ENCODE data around the gene SLC25A25. TPM values are rescaled to one million over a fixed set of nuclear protein-coding genes. Genes with fewer than 3 reads are reported as not detected.

Gene SLC25A25
- total and polyA plus RNA-seq, 2 of the 8 experiments (the other 6 are each of a cell fraction or from before 2014, with no cell fraction given), result 6.5 to 18.5 TPM

DNA sequence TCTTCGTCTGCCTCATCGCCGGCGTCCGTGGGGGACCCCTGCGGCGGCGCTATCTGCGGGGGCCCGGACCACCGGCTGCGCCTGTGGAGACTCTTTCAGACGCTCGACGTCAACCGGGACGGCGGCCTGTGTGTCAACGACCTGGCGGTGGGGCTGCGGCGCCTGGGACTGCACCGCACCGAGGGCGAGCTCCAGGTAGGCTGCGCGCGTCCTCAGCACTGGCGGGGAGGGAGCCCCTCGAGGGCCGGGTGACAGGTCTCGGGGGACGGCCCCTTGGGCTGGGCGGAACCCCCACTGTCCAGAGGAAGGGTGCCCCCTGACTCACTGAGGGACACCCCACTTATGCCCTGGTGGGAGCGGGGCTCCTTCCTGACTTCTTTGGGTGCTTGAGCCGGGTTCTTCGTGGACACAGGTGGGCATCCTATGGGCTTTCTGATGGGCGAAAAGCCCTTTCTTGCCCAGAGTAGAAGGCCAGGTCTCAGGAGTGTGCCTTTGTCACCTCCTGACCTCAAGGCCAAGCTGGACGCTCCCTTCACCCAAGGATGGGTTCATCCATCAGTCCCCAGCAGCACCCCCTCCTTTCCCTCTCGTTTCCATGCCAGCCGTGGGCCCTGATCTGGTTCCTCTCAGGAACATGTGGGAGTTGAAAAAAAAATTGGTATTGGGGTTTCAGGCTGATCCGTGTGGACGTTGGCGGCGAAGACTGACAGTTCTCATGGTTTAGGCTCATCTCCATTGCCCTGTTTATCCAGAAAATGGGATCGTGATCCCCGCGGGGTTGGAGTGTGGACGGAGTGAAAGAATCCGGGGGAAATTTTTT is 564 bp downstream of the SLC25A25 start:
- CTCF ChIA-PET (ENCODE audit: partially characterized antibody), result interaction anchor here (1.5 to 2.7 kb wide), 3 partner anchors 29 to 48 kb away, joined by 3 to 12 read pairs (median 10); no protein-coding TSS in a partner anchor
- H3K4me1 ChIP-seq (replicated peaks in 1 of 4; ENCODE audit: control insufficient read depth in 3 of 4, insufficient read depth in 4 of 4, low read length in 3 of 4), result peaks cover 10 to 16% (median 12%) of the 10 kb centered on the region in 4 experiments
- no peak overlapping the region for H3K14ac ChIP-seq (ENCODE audit: insufficient read length)
- H3K4me2 ChIP-seq (ENCODE audit: insufficient read depth in 1 of 2, low read depth in 2 of 2, low read length in 2 of 2), result peak overlapping the region; percentile 95 to 98
- H3K4me3 ChIP-seq (ENCODE audit: extremely low read depth in 1 of 4, insufficient read depth in 2 of 4, low read depth in 3 of 4, low read length in 4 of 4), result peak overlapping the region; percentile 75 to 82 (median 79)
- no peak overlapping the region for H2BK12ac ChIP-seq (ENCODE audit: low read depth, low read length)
- POLR2A ChIA-PET (ENCODE audit: partially characterized antibody), result interaction anchor here (0.6 to 1.7 kb wide), 4 partner anchors 10 to 139 kb away, joined by 3 to 7 read pairs (median 6); no protein-coding TSS in a partner anchor
- H4K5ac ChIP-seq (ENCODE audit: insufficient read length, low read depth, low read length), result no peak overlapping the region
- H2AFZ ChIP-seq (ENCODE audit: low read length), result no peak overlapping the region
- H2BK15ac ChIP-seq (ENCODE audit: low read length), result 0 out of 2 replicates have a peak overlapping the region, but pooled peaks have one; percentile 72
- DNase-seq (ENCODE audit: low read depth in 1 of 2, low spot score in 2 of 2) (no peak), FAIRE-seq (no peak)
- H3K23ac ChIP-seq (ENCODE audit: insufficient read length), result no peak overlapping the region
- 12% methylated on average over 46 of the region's 50 CpGs; no CpG with 5 or more reads in 1 of the 2 experiments for WGBS, 2 experiments (ENCODE audit: extremely low coverage in 1 of 2, insufficient coverage in 1 of 2, insufficient read length in 1 of 2, insufficient replicate concordance in 2 of 2, low coverage in 1 of 2, low lambda C conversion rate in 2 of 2, missing lambda C conversion rate in 1 of 2)
- no peak overlapping the region; the same call in none of the 2 replicates for H3K18ac ChIP-seq (ENCODE audit: extremely low read depth, low read length)
- no peaks in the 10 kb centered on the region for H3K9me3 ChIP-seq (ENCODE audit: insufficient read depth in 2 of 2, low read depth in 1 of 2, low read length in 1 of 2)
- H3K56ac ChIP-seq (replicated peaks; ENCODE audit: insufficient read length, low read depth, low read length), result no peak overlapping the region
- H2BK120ac ChIP-seq (replicated peaks; ENCODE audit: low read depth, low read length), result no peak overlapping the region
- H3K9ac ChIP-seq (replicated peaks in 1 of 4; ENCODE audit: extremely low read depth in 1 of 4, low read depth in 3 of 4, low read length in 3 of 4), result peak overlapping the region in 3 of 4 experiments; percentile 24 to 68 (median 57); a peak in 4 of 7 replicates
- H4K8ac ChIP-seq (ENCODE audit: extremely low read depth, insufficient read depth, low read length), result peak overlapping the region; percentile 58; the same call in 1 of the 2 replicates
- peaks cover 0 to 37% of the 10 kb centered on the region in 2 experiments; a peak in 2 of 4 replicates for H3K79me2 ChIP-seq (ENCODE audit: control insufficient read depth in 1 of 2, insufficient read depth in 2 of 2, low read length in 2 of 2)
- H3K27ac ChIP-seq (ENCODE audit: low read depth, low read length), result no peak overlapping the region
- no peak overlapping the region for H2BK5ac ChIP-seq (ENCODE audit: low read depth, low read length)
- H3K79me1 ChIP-seq (ENCODE audit: low read depth, low read length), result peaks cover 11% of the 10 kb centered on the region
- H3K36me3 ChIP-seq (ENCODE audit: control insufficient read depth in 2 of 4, insufficient read depth in 4 of 4, low read length in 3 of 4), result no peaks in the 10 kb centered on the region
- peaks cover 8% of the 10 kb centered on the region for H3K23me2 ChIP-seq (ENCODE audit: low read depth, low read length)
- no peak overlapping the region for H4K91ac ChIP-seq (replicated peaks; ENCODE audit: insufficient read length, low read length)
- no peak overlapping the region for H2BK20ac ChIP-seq (ENCODE audit: low read length)
- peaks cover 0 to 4% of the 10 kb centered on the region in 2 experiments for H4K20me1 ChIP-seq (replicated peaks in 1 of 2; ENCODE audit: control insufficient read depth in 1 of 2, insufficient read depth in 2 of 2, low read length in 2 of 2)
- no peaks in the 10 kb centered on the region; a peak in 1 of 7 replicates for H3K27me3 ChIP-seq (replicated peaks in 1 of 4; ENCODE audit: control insufficient read depth in 3 of 4, extremely low read depth in 1 of 4, insufficient read depth in 3 of 4, low read length in 3 of 4)
- H3K4ac ChIP-seq (replicated peaks; ENCODE audit: insufficient read length, low read depth, low read length), result no peak overlapping the region
- H2AK5ac ChIP-seq (ENCODE audit: low read depth, low read length), result peak overlapping the region; percentile 72; the same call in 1 of the 2 replicates
- TF ChIP-seq HDAC2 (IDR thresholded peaks at IDR 0.05; ENCODE audit: borderline replicate concordance in 1 of 2, low read depth in 2 of 2, low read length in 2 of 2), result 0 out of 4 replicates have a peak, but pooled peaks of 1 of the 2 experiments have one; percentile 66
- TF ChIP-seq TAF1 (IDR thresholded peaks at IDR 0.05; ENCODE audit: low read depth, low read length), result no peak
- TF ChIP-seq RAD21 (IDR thresholded peaks at IDR 0.05 in 1 of 2, conservative IDR thresholded peaks at IDR 0.05 in 1 of 2; ENCODE audit: low read depth in 2 of 2, low read length in 2 of 2), result no peak
- TF ChIP-seq RNF2 (IDR thresholded peaks at IDR 0.05; ENCODE audit: borderline replicate concordance, low read depth, low read length, missing control alignments, poor library complexity, severe bottlenecking), result no peak
- peak; percentile 58 for TF ChIP-seq SAP30 (IDR thresholded peaks at IDR 0.05; ENCODE audit: insufficient read depth, insufficient replicate concordance, low read length)
- TF ChIP-seq, protein P1, sequence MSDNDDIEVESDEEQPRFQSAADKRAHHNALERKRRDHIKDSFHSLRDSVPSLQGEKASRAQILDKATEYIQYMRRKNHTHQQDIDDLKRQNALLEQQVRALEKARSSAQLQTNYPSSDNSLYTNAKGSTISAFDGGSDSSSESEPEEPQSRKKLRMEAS (IDR thresholded peaks at IDR 0.05), result peak; percentile 1; the same call in 1 of the 2 replicates
- TF ChIP-seq KDM4A (IDR thresholded peaks at IDR 0.05; ENCODE audit: low read depth, low read length, severe bottlenecking), result peak; percentile 62
